Caco-2 (cell line): ENCODE measurements around the gene GDF11. TPM values are rescaled to one million over a fixed set of nuclear protein-coding genes. Genes with fewer than 3 reads are reported as not detected.

Experiments
- BruUV-seq: library from RNA; stranded (reverse); fragments of 400-500 nt; replicated peaks from 2 replicates; lab custom pipeline; 2021; lab: Mats Ljungman, UMichigan
- CTCF ChIA-PET: fragments of 300-600 bp; sonication (Branson Sonifier 250); formaldehyde crosslinking; loops from one replicate; lab custom pipeline; 2022; ENCODE audit warnings: antibody characterized with exemption; lab: Charles Lee
- POLR2A ChIA-PET: fragments of 300-600 bp; sonication (Branson Sonifier 250); formaldehyde crosslinking; loops from one replicate; lab custom pipeline; 2022; ENCODE audit warnings: antibody characterized with exemption; lab: Charles Lee
- DNase-seq, 2 experiments: peaks; one replicate each; pipeline versions ENCODE4 v3.0.0 to v3.0.0-alpha.2; 2020 to 2022
- H3K27me3 ChIP-seq: replicated peaks from 2 replicates; pipeline ENCODE4 v1.6.0; 2011; ENCODE audit warnings: low read length; ENCODE audit not compliant: control insufficient read depth, insufficient read depth
- H3K36me3 ChIP-seq: 2 replicates; pipeline ENCODE4 v1.5.1; 2011; ENCODE audit warnings: low read length; ENCODE audit not compliant: control insufficient read depth, insufficient read depth
- H3K4me1 ChIP-seq: fragments of 250-450 bp; sonication (Bioruptor Pico); 2 replicates; pipeline ENCODE4 v1.5.1; 2020; ENCODE audit warnings: mild to moderate bottlenecking
- H3K4me3 ChIP-seq: 2 replicates; pipeline ENCODE4 v1.5.1; 2011; ENCODE audit warnings: low read depth, mild to moderate bottlenecking, control low read depth, low read length
- H3K9me3 ChIP-seq: fragments of 250-450 bp; sonication (Bioruptor Pico); 2 replicates; pipeline ENCODE4 v1.5.1; 2020; ENCODE audit warnings: mild to moderate bottlenecking, moderate library complexity
- H3K27ac Mint-ChIP-seq: one replicate; pipeline ENCODE4 v1.8.0; 2022; ENCODE audit warnings: mixed read lengths; ENCODE audit not compliant: unreplicated experiment
- H3K27me3 Mint-ChIP-seq: one replicate; pipeline ENCODE4 v1.8.0; 2022; ENCODE audit warnings: mixed read lengths; ENCODE audit not compliant: insufficient read depth, unreplicated experiment
- H3K36me3 Mint-ChIP-seq: one replicate; pipeline ENCODE4 v1.8.0; 2022; ENCODE audit warnings: mild to moderate bottlenecking, mixed read lengths; ENCODE audit not compliant: insufficient read depth, unreplicated experiment
- H3K4me1 Mint-ChIP-seq: one replicate; pipeline ENCODE4 v1.8.0; 2022; ENCODE audit warnings: low read depth, mixed read lengths; ENCODE audit not compliant: unreplicated experiment
- H3K4me3 Mint-ChIP-seq: one replicate; pipeline ENCODE4 v1.8.0; 2022; ENCODE audit warnings: mild to moderate bottlenecking, moderate library complexity, mixed read lengths; ENCODE audit not compliant: unreplicated experiment
- H3K9me3 Mint-ChIP-seq: one replicate; pipeline ENCODE4 v1.8.0; 2022; ENCODE audit warnings: mixed read lengths; ENCODE audit not compliant: unreplicated experiment
- intact Hi-C: fragments of 100-400 bp; cut with micrococcal nuclease; formaldehyde crosslinking; loops from one replicate; pipeline ENCODE4 v1.10.0; 2022; ENCODE audit not compliant: unreplicated experiment
- total RNA-seq: library from RNA; stranded (reverse); gene quantifications from 2 replicates; pipeline ENCODE4 v1.2.3, GENCODE V29; 2022
- TF ChIP-seq, protein P1 (sequence below), 2 experiments: fragments of 200-600 bp in 1 of 2; IDR thresholded peaks; 1 replicate in 1 of 2; 2 replicates in 1 of 2; pipeline versions ENCODE4 v1.5.1 to v1.8.0; 2011 to 2022; ENCODE audit warnings: antibody characterized with exemption in 1 of 2, control low read depth in 1 of 2, inconsistent platforms in 1 of 2, low read depth in 1 of 2, low read length in 1 of 2, mild to moderate bottlenecking in 1 of 2, moderate library complexity in 1 of 2; ENCODE audit not compliant: insufficient read depth in 1 of 2, severe bottlenecking in 1 of 2, unreplicated experiment in 1 of 2

Gene GDF11
- total RNA-seq, 1 experiment from 2014 or later, result 11.0 TPM

DNA sequence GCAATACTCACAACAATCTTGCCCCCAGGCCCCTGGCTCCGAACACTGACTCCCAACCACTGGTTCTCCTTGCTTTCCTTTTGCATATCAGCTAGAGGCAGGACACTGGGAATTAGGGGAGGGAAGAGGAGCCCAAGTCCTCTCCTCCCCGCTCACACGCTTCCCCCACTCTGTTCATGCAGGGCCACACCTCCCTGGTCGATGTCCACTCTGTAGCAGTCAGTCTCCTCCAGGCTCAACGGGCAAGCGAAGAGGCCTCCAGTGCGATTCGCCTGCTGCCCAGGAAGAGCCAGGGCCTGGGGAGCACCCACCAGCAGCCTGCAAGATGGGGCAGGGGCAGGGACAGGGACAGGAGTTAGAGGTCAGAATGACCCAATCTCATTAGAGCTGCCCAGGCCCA lies 40.1 kb upstream of the GDF11 start:
- Mint-ChIP-seq H3K27me3 (no peaks in the 10 kb centered on the region), H3K4me3 (no peak overlapping the region), H3K27ac (no peak overlapping the region), H3K9me3 (no peaks in the 10 kb centered on the region), H3K36me3 (no peaks in the 10 kb centered on the region), H3K4me1 (peaks cover 16% of the 10 kb centered on the region)
- Histone ChIP-seq H3K4me1 (peaks cover 37% of the 10 kb centered on the region), H3K9me3 (no peaks in the 10 kb centered on the region), H3K27me3 (no peaks in the 10 kb centered on the region), H3K36me3 (no peaks in the 10 kb centered on the region), H3K4me3 (no peak overlapping the region)
- intact Hi-C loops, result no loop called here
- DNase-seq, result no peak
- TF ChIP-seq, protein P1, sequence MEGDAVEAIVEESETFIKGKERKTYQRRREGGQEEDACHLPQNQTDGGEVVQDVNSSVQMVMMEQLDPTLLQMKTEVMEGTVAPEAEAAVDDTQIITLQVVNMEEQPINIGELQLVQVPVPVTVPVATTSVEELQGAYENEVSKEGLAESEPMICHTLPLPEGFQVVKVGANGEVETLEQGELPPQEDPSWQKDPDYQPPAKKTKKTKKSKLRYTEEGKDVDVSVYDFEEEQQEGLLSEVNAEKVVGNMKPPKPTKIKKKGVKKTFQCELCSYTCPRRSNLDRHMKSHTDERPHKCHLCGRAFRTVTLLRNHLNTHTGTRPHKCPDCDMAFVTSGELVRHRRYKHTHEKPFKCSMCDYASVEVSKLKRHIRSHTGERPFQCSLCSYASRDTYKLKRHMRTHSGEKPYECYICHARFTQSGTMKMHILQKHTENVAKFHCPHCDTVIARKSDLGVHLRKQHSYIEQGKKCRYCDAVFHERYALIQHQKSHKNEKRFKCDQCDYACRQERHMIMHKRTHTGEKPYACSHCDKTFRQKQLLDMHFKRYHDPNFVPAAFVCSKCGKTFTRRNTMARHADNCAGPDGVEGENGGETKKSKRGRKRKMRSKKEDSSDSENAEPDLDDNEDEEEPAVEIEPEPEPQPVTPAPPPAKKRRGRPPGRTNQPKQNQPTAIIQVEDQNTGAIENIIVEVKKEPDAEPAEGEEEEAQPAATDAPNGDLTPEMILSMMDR (IDR thresholded peaks at IDR 0.05; ENCODE audit: insufficient read depth in 1 of 2, low read depth in 1 of 2, low read length in 1 of 2, severe bottlenecking in 1 of 2, unreplicated experiment in 1 of 2), result no peak
- ChIA-PET CTCF (no interaction called here), POLR2A (no interaction called here)
- BruUV-seq, result no TSS peak

DNA sequence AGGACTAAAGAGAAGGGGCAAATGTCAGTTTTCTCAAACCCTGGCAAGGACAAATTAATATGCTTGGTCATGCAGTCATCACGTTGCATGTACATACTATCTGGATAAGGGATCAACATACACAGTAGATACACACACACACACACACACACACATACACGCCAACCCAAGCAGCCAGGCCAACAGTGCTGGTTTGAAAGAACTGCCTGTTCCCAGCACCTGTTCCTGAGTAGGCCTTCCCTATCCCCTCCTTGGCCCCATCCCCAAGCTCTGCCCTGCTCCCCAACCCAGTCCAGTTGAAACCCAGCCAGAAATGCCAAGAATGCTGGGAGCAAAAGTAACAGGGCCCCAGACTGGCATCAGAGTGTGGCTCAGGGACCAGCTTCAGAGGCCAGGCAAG lies 39.6 kb upstream of the GDF11 start:
- H3K27ac Mint-ChIP-seq, result no peak overlapping the region
- H3K9me3 Mint-ChIP-seq, result no peaks in the 10 kb centered on the region
- intact Hi-C loops, result no loop called here
- Histone ChIP-seq H3K4me1 (peaks cover 37% of the 10 kb centered on the region), H3K4me3 (no peak overlapping the region), H3K27me3 (no peaks in the 10 kb centered on the region), H3K9me3 (no peaks in the 10 kb centered on the region), H3K36me3 (no peaks in the 10 kb centered on the region)
- no peak for DNase-seq
- H3K27me3 Mint-ChIP-seq, result peaks cover 4% of the 10 kb centered on the region
- H3K4me1 Mint-ChIP-seq, result peaks cover 21% of the 10 kb centered on the region
- no TSS peak for BruUV-seq
- H3K4me3 Mint-ChIP-seq, result no peak overlapping the region
- TF ChIP-seq, protein P1 (IDR thresholded peaks at IDR 0.05; ENCODE audit: insufficient read depth in 1 of 2, low read depth in 1 of 2, low read length in 1 of 2, severe bottlenecking in 1 of 2, unreplicated experiment in 1 of 2), result no peak
- CTCF ChIA-PET, result no interaction called here
- no peaks in the 10 kb centered on the region for H3K36me3 Mint-ChIP-seq
- POLR2A ChIA-PET, result no interaction called here

DNA sequence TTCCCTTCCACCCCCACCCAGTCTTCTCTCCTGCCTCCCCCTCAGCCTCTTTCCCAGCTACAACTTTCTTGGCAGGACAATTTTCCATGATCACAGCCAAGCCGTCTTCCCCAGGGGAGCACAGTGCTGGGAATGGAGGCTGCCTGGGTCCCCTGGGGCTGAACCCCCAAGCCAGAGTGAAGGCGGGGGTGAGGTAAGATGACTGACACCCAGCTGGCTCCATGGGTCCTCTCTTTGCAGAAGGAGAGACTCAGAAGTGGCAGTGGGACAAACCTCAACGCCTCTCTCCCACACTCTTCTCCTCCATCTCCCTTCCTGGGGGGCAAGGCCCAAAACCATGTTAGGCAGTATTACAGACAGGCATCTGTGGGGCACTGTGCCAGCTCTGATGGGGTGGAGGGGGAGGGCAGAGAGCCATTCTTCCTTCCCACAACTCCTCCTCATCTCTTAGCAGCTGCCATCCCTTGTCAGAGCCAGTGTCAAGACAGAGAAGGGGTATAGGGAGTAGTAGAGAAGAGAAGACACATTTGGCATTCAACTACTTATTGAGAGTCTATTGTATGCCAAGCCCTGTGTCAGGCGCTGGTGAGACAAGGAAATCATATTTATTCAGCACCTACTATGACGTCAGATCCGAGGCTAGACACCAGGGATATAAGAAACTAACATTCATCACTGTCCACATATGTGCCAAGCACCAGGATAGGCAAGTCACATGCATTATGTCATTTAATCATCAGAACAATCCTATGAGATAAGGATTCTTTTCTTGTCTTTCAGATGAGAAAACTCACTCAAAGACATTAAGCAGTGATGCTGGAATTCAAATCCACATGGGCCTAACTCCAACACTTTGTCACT lies 38.8 kb upstream of the GDF11 start:
- no peaks in the 10 kb centered on the region for H3K9me3 ChIP-seq
- no peak overlapping the region for H3K4me3 ChIP-seq
- ChIA-PET CTCF (interaction anchor here (0.8 to 3.5 kb wide), 6 partner anchors 7 to 35 kb away, joined by 3 to 41 read pairs (median 4); partner anchors contain the start of genes BLOC1S1 and RDH5), POLR2A (interaction anchor here (0.9 to 1.4 kb wide), 4 partner anchors 12 to 138 kb away, joined by 3 to 10 read pairs (median 6); partner anchors contain the start of genes BLOC1S1, MMP19 and RDH5)
- no peak for DNase-seq
- peaks cover 37% of the 10 kb centered on the region for H3K4me1 ChIP-seq
- H3K27me3 ChIP-seq, result no peaks in the 10 kb centered on the region
- peak overlapping the region; percentile 41 for H3K4me3 Mint-ChIP-seq
- no peaks in the 10 kb centered on the region for H3K36me3 ChIP-seq
- peaks cover 8% of the 10 kb centered on the region for H3K27me3 Mint-ChIP-seq
- BruUV-seq, result no TSS peak
- no peaks in the 10 kb centered on the region for H3K36me3 Mint-ChIP-seq
- H3K9me3 Mint-ChIP-seq, result no peaks in the 10 kb centered on the region
- TF ChIP-seq, protein P1 (IDR thresholded peaks at IDR 0.05; ENCODE audit: insufficient read depth in 1 of 2, low read depth in 1 of 2, low read length in 1 of 2, severe bottlenecking in 1 of 2, unreplicated experiment in 1 of 2), result no peak
- intact Hi-C loops, result loop anchor here (1.0 to 2.0 kb wide), 2 partner anchors 17 to 23 kb away; partner anchors contain the start of gene RDH5
- H3K4me1 Mint-ChIP-seq, result peaks cover 28% of the 10 kb centered on the region
- no peak overlapping the region for H3K27ac Mint-ChIP-seq
